Measurements from ENCODE around the gene MAGI3.
"Not testable (repeated sequence)": the region's sequence is repeated elsewhere in the genome, so short reads cannot be mapped to it uniquely, and the experiment has no call there.

DNA sequence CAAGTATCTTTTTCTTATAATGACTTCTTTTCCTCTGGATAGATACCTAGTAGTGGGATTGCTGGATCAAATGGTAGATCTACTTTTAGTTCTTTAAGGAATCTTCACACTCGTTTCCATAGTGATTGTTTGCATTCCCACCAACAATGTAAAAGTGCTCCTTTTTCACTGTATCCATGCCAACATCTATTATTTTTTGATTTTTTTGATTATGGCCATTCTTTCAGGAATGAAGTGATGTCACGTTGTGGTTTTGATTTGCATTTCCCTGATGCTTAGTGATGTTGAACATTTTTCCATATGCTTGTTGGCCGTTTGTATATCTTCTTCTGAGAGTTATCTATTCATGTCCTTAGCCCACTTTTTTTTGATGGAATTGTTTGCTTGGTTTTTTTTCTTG, 94.8 kb downstream of the MAGI3 start:
- TF ChIP-seq, protein P1, sequence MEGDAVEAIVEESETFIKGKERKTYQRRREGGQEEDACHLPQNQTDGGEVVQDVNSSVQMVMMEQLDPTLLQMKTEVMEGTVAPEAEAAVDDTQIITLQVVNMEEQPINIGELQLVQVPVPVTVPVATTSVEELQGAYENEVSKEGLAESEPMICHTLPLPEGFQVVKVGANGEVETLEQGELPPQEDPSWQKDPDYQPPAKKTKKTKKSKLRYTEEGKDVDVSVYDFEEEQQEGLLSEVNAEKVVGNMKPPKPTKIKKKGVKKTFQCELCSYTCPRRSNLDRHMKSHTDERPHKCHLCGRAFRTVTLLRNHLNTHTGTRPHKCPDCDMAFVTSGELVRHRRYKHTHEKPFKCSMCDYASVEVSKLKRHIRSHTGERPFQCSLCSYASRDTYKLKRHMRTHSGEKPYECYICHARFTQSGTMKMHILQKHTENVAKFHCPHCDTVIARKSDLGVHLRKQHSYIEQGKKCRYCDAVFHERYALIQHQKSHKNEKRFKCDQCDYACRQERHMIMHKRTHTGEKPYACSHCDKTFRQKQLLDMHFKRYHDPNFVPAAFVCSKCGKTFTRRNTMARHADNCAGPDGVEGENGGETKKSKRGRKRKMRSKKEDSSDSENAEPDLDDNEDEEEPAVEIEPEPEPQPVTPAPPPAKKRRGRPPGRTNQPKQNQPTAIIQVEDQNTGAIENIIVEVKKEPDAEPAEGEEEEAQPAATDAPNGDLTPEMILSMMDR (IDR thresholded peaks at IDR 0.05 in 4 of 5, conservative IDR thresholded peaks at IDR 0.05 in 1 of 5), result not testable (repeated sequence)
- not testable (repeated sequence) for TF ChIP-seq POLR2A (IDR thresholded peaks at IDR 0.05)
